HG03439 (cell line): ENCODE results near the gene USP34.
"Not testable (repeated sequence)": the region's sequence is repeated elsewhere in the genome, so short reads cannot be mapped to it uniquely, and the experiment has no call there.

Source experiments
- ATAC-seq: cut with Tn5 transposase; IDR thresholded peaks from one replicate; pipeline ENCODE4 v1.9.1; 2021; ENCODE audit warnings: mild to moderate bottlenecking, moderate library complexity; ENCODE audit not compliant: unreplicated experiment

The USP34 gene

GRCh38 chr2:61432990-61433389, 37.9 kb downstream of the USP34 start:
- no peak for ATAC-seq

DNA sequence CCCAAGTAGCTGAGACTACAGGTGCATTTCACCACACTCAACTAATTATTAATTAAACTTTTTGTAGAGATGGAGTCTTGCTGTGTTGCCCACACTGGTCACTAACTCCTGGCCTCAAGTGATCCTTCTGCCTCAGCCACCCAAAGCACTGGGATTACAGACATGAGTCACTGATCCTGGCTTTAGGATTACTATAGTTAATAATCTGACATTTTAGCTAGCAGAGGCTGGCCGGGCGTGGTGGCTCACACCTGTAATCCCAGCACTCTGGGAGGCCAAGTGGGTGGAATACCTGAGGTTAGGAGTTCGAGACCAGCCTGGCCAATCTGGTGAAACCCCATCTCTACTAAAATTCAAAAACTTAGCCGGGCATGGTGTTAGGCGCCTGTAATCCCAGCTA, 39.5 kb downstream of the USP34 start:
- no peak for ATAC-seq

DNA sequence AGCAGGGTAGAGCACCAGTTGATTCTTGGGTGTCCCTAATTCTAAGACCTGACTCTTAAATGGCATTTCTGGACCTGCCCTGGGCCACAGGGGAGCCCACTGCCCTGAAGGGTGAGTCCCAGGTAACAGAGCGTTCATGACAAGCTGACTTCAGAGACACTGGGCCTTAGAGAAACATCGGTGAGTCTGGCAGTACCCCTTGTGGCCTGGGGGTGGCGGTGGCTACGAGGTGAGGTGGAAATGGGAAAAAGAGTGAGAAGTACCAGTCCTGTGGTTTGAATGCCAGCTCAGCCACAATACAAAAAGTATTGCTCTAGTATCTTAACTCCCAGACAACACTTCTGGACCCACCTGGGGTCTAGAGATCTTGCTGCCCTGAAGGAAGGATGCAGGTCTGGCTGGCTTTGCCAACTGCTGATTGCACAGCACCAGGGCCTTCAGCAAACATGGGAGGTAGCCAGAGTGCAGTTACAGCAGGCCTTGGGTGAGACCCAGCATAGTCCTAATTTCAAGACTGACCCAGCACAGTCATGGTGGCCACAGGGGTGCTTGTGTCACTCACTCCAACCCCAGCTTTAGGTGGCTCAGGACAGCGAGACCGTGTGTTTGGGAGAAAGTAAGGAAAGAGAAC, 44.5 kb downstream of the USP34 start:
- ATAC-seq = peak; percentile 60

GRCh38 chr2:61425605-61426155, 45.2 kb downstream of the USP34 start:
- ATAC-seq = peak; percentile 26

DNA sequence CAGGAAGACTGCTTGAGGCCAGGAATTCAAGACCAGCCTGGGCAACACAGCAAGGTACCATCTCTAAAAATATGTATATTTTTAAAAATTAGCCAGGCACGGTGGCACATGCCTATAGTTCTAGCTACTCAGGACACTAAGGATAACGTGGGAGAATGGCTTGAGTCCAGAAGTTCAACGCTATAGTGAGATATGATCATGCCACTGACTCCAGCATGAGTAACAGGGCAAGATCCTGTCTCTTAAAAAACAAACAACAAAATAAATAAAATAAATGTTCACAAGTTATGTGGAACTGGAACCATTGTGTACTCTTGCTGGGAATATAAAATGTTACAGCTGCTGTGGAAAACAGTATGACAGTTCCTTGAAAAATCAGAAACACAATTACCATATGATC, 47.2 kb downstream of the USP34 start:
- ATAC-seq = no peak

- ATAC-seq = no peak
These were observed 49.3 kb downstream of the USP34 start for GRCh38 chr2:61421611-61422010.

- ATAC-seq = no peak
These were observed 49.8 kb downstream of the USP34 start for GRCh38 chr2:61420991-61421544.

- ATAC-seq = no peak
These were observed 51.3 kb downstream of the USP34 start for GRCh38 chr2:61419570-61419969.

DNA sequence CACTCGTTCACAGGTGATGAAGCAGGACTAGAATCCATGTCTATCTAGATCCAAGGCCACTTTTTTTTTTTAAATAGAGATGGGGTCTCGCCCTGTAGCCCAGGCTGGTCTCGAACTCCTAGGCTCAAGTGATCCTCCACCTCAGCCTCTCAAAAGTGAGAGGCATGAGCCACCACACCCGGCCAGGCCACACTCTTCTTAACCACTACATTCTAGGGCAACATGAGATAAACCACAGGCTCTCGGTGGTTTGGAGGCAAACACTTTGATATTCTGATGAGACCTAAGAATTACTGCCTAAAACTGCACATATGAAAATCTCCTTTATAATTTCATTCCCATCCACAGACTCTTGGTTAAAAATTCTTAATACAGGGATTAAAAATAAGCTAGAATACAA, 51.8 kb downstream of the USP34 start:
- no peak for ATAC-seq

- no peak for ATAC-seq
These were observed 53.8 kb downstream of the USP34 start for GRCh38 chr2:61416871-61417645.

DNA sequence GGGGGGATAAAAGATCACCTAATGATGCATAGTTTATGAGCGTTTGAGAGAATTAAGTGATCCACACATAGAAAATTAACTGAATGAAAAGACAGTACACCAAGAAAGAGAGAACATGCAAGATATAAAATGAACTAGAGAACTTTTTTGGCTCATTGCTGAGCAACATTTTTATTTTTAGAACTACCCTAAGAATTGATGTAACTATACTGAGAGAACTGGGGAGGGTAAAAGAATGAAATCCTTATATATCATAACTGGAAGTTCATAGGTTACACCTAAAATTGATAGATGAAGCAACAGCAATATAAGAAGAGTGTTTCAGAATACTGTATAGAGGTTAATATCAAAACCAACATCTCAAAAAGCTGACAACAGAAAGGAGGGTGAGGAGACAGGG, 55.6 kb downstream of the USP34 start:
- ATAC-seq = no peak

GRCh38 chr2:61414674-61415073, 56.2 kb downstream of the USP34 start:
- no peak for ATAC-seq

DNA sequence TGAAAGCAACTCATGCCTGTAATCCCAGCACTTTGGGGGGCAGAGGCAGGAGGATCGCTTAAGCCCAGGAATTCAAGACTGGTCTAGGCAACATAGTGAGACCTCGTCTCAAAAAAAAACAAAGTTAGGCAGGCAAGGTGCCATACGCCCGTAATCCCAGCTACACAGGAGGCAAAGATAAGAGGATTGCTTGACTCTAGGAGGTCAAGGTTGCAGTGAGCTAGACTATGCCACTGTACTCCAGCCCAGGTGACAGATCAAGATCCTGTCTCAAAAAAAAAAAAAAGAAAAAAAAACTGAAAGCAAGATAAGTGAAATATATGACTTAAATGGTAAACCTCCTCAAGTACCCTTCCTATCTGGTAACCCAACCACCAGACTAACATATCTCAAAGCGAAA, 59.8 kb downstream of the USP34 start:
- no peak for ATAC-seq

GRCh38 chr2:61410185-61410584, 60.7 kb downstream of the USP34 start:
- ATAC-seq = no peak

DNA sequence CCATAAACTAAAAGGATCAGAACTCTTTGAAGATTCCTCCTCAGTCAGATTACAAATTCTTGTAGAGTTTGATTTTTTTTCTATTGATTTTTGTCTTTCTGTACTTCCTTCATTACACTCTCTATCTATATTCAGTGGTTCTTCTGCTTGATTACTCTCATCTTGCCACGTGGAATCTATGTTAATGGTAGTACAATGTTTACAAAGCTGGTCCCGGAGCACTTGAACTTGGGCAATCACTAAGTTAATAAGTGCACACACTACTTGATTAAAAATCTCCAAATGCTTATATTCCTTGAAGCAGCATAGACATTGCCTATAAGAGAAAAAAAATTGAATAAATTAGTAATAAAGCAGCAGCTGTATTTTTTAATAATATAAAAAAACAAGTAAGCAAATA, 65.1 kb downstream of the USP34 start:
- no peak for ATAC-seq

- no peak for ATAC-seq
These were observed 66.4 kb downstream of the USP34 start for GRCh38 chr2:61404438-61404837.

DNA sequence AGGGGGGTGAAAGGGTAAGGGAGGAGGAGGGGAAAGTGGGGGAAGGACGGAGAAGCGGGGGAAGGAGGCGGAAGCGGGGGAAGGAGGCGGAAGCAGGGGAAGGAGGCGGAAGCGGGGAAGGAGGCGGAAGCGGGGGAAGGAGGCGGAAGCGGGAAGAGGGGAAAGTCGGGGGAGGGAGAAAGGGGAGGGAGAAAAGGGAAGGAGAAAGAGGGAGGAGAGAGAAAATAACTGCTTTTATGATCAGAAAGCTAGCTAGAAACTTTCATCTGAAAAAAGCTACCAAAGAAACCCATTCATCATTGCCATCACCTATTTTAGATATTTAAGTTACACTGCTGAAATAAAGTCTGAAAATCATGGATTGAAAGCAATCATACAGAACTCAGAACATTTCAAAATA, 72.5 kb downstream of the USP34 start:
- ATAC-seq = no peak

- ATAC-seq = no peak
These were observed 74.9 kb downstream of the USP34 start for GRCh38 chr2:61396005-61396404.

- not testable (repeated sequence) for ATAC-seq
These were observed 83.3 kb downstream of the USP34 start for GRCh38 chr2:61387588-61387987.

GRCh38 chr2:61380882-61381197, 90.0 kb downstream of the USP34 start:
- ATAC-seq = not testable (repeated sequence)

- no peak for ATAC-seq
These were observed 90.6 kb downstream of the USP34 start for GRCh38 chr2:61380056-61380881.
